Neural cell (in vitro differentiated cells): ENCODE results near the gene YLPM1.

ENCODE experiments used
- CTCF ChIP-seq: fragments of 450-650 bp; IDR thresholded peaks from 2 replicates; pipeline ENCODE4 v1.5.1; 2014; ENCODE audit warnings: antibody characterized with exemption, mild to moderate bottlenecking, moderate library complexity; ENCODE audit not compliant: poor library complexity, severe bottlenecking
- EP300 ChIP-seq: fragments of 450-650 bp; conservative IDR thresholded peaks from 2 replicates; pipeline ENCODE4 v1.6.1; 2014; ENCODE audit warnings: antibody characterized with exemption, mild to moderate bottlenecking, moderate library complexity; ENCODE audit not compliant: poor library complexity, severe bottlenecking
- EZH2 ChIP-seq: fragments of 200-600, 300-800 bp; shearing (Covaris generic), sonication (generic); IDR thresholded peaks from 2 replicates; pipeline ENCODE4 v1.6.1; 2014; ENCODE audit warnings: antibody characterized with exemption, low read length, borderline replicate concordance, mild to moderate bottlenecking; ENCODE audit not compliant: insufficient read depth, poor library complexity, severe bottlenecking
- MXI1 ChIP-seq: fragments of 450-650 bp; conservative IDR thresholded peaks from 2 replicates; pipeline ENCODE4 v1.6.1; 2014; ENCODE audit warnings: antibody characterized with exemption, mild to moderate bottlenecking; ENCODE audit not compliant: poor library complexity, severe bottlenecking
- POLR2AphosphoS5 ChIP-seq: IDR thresholded peaks from 2 replicates; pipeline ENCODE4 v1.6.1; 2012
- RAD21 ChIP-seq: fragments of 450-650 bp; conservative IDR thresholded peaks from 2 replicates; pipeline ENCODE4 v1.6.1; 2014; ENCODE audit warnings: antibody characterized with exemption, mild to moderate bottlenecking, moderate library complexity
- TAF1 ChIP-seq: IDR thresholded peaks from 2 replicates; pipeline ENCODE4 v1.6.1; 2012; ENCODE audit warnings: low read depth
- TF ChIP-seq, protein P1 (sequence below): IDR thresholded peaks from 2 replicates; pipeline ENCODE4 v1.6.1; 2012; ENCODE audit warnings: borderline replicate concordance

DNA sequence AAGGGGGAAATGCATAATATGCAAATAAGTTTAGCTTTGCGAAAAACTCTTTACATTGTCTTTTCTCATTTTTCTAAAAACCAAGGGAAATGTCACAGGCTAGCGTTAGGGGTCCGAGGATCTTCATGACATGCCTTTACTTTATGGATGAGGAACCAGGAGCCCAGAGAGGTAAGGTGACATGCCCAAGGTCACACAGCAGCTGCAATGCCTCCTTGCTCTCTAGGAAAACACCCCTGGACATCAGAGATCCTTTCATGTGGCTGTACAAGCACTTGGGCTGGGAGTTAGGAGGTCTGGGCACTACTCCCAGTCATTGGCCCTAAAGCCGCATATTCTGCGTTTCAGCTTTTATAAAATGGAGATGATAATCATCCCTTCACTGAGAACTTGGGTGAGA lies 112.1 kb downstream of the YLPM1 start:
- TF ChIP-seq EZH2 (no peak), CTCF (no peak), POLR2AphosphoS5 (no peak), TAF1 (no peak), EP300 (no peak), RAD21 (no peak), MXI1 (no peak)
- TF ChIP-seq, protein P1, sequence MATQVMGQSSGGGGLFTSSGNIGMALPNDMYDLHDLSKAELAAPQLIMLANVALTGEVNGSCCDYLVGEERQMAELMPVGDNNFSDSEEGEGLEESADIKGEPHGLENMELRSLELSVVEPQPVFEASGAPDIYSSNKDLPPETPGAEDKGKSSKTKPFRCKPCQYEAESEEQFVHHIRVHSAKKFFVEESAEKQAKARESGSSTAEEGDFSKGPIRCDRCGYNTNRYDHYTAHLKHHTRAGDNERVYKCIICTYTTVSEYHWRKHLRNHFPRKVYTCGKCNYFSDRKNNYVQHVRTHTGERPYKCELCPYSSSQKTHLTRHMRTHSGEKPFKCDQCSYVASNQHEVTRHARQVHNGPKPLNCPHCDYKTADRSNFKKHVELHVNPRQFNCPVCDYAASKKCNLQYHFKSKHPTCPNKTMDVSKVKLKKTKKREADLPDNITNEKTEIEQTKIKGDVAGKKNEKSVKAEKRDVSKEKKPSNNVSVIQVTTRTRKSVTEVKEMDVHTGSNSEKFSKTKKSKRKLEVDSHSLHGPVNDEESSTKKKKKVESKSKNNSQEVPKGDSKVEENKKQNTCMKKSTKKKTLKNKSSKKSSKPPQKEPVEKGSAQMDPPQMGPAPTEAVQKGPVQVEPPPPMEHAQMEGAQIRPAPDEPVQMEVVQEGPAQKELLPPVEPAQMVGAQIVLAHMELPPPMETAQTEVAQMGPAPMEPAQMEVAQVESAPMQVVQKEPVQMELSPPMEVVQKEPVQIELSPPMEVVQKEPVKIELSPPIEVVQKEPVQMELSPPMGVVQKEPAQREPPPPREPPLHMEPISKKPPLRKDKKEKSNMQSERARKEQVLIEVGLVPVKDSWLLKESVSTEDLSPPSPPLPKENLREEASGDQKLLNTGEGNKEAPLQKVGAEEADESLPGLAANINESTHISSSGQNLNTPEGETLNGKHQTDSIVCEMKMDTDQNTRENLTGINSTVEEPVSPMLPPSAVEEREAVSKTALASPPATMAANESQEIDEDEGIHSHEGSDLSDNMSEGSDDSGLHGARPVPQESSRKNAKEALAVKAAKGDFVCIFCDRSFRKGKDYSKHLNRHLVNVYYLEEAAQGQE = no peak
